GM12892 (cell line): ENCODE results near the gene FIBIN.

Source experiments
- POLR2A ChIP-seq: IDR thresholded peaks from 2 replicates; pipeline ENCODE4 v1.6.1; 2011; ENCODE audit warnings: low read depth, low read length, control low read depth
- POLR2AphosphoS5 ChIP-seq: IDR thresholded peaks from 2 replicates; pipeline ENCODE4 v1.6.1; 2011; ENCODE audit warnings: low read depth, low read length, control low read depth

DNA sequence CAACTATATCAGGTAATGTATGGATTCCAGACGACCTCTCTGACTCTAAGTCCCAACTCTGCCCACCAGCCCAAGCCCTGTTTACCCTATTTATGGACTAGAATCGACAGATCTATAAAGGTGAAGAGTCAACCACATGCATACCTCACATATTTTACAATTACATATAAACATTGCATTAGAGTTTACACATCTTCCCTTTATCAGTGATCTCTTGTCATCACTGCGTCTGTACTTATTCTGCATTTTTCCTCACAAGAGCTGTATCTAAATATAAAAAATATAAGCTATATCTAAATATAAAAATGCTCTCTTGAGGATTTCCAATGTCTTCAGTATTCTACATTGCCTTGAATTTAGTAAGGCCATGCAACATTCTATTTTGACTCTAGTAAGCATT lies 8.5 kb downstream of the FIBIN start:
- no peak for TF ChIP-seq POLR2A
- no peak for TF ChIP-seq POLR2AphosphoS5
